GM12874 (cell line): ENCODE data around the gene RPS28.

ENCODE experiments used
- TF ChIP-seq, protein P1 (sequence below): IDR thresholded peaks from 2 replicates; pipeline ENCODE4 v1.5.1; 2011; ENCODE audit warnings: low read depth, mild to moderate bottlenecking, control low read depth, low read length, moderate library complexity; ENCODE audit not compliant: insufficient read depth

RPS28 gene

DNA sequence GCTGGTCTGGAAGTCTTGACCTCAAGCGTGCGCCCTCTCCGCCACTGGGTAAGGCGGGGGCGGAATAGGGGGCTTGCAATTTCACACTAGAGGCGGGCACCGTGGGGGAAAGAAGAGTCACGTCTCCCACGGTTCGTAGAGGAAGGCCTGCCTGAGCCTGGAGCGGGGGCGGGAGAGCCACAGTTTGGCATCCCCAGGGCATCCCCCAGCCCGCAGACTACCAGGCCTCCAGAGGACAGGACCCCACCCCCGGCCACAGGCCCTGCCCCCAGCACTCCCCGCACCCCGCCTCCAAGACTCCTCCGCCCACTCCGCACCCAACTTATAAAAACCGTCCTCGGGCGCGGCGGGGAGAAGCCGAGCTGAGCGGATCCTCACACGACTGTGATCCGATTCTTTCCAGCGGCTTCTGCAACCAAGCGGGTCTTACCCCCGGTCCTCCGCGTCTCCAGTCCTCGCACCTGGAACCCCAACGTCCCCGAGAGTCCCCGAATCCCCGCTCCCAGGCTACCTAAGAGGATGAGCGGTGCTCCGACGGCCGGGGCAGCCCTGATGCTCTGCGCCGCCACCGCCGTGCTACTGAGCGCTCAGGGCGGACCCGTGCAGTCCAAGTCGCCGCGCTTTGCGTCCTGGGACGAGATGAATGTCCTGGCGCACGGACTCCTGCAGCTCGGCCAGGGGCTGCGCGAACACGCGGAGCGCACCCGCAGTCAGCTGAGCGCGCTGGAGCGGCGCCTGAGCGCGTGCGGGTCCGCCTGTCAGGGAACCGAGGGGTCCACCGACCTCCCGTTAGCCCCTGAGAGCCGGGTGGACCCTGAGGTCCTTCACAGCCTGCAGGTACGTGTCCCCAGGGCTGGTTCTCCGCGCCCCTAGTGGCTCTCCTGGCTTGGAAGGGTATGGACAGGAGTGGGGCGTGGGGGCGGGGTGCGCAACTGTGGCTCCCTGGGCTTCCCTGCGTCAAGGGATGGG is 42.8 kb downstream of the RPS28 start, which contains the start of gene ANGPTL4:
TSS of gene ANGPTL4 (plus strand) at position 353 of the 969 bp plus-strand sequence. CDS start at position 520, 167 bp downstream.
- TF ChIP-seq, protein P1, sequence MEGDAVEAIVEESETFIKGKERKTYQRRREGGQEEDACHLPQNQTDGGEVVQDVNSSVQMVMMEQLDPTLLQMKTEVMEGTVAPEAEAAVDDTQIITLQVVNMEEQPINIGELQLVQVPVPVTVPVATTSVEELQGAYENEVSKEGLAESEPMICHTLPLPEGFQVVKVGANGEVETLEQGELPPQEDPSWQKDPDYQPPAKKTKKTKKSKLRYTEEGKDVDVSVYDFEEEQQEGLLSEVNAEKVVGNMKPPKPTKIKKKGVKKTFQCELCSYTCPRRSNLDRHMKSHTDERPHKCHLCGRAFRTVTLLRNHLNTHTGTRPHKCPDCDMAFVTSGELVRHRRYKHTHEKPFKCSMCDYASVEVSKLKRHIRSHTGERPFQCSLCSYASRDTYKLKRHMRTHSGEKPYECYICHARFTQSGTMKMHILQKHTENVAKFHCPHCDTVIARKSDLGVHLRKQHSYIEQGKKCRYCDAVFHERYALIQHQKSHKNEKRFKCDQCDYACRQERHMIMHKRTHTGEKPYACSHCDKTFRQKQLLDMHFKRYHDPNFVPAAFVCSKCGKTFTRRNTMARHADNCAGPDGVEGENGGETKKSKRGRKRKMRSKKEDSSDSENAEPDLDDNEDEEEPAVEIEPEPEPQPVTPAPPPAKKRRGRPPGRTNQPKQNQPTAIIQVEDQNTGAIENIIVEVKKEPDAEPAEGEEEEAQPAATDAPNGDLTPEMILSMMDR: no peak

DNA sequence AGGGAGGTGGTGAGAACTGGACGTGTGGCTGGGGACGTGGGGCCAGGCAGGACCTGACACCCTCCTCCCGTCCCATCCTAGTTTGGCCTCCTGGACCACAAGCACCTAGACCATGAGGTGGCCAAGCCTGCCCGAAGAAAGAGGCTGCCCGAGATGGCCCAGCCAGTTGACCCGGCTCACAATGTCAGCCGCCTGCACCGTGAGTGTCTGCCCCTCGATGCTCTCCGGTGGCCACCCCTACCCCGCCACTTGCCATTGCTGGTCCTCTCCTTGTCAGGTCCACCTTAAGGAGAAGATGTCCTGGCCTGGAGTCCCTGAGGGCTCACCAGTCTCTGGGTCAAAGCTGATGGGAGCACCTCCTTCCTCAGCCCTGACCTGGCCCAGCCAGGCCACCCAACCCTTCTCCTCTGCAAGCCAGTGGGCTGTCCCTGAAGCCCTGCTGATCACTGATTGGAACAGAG is 44.9 kb downstream of the RPS28 start:
- TF ChIP-seq, protein P1: no peak

DNA sequence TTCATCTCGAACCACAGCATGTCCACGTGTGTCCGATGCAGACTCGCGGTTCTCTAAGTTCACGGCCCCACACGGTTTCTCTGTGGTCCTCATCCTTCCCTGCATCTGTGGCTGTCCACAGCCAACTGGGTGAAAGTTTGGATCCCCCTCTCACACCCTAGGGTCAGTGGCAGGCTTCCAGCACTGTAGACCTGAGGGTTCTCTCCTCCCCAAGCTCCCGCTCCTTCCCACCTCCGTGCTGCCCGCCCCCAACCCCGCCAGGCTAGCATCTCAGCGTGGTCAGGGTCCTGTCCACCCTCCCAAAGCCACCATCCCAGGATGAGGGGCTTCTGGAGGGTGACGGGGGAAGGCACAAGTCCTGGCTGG is 45.6 kb downstream of the RPS28 start:
- TF ChIP-seq, protein P1: no peak

DNA sequence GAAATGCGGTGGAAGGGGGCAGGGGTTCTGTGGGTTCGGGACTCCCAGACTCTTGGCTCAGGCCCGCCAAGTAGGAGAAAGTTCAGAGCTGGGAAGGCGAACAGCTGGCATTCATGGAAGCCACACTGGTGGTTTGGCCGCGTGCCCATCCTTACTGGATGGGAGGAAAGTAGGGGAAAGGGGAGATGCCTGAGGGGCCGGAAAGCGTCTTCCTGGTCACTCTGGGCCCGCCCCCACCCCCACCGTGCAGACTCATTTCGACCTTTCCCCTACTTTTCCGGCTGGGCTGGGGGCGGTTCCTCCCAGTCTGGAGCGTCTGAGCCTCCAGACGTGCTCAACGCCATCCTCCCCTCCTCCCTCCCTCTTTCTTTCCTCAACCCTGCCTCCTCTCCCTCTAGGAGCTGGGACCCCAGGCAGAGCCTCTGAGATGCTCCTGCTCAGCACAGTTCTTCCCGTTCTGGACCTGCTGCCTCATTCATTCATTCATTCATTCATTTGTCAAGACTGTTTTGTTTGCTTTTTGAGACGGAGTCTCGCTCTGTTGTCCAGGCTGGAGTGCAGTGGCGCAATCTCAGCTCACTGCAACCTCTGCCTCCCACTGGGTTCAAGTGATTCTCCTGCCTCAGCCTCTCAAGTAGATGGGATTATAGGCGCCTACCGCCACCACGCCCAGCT is 46.2 kb downstream of the RPS28 start:
- TF ChIP-seq, protein P1: no peak

DNA sequence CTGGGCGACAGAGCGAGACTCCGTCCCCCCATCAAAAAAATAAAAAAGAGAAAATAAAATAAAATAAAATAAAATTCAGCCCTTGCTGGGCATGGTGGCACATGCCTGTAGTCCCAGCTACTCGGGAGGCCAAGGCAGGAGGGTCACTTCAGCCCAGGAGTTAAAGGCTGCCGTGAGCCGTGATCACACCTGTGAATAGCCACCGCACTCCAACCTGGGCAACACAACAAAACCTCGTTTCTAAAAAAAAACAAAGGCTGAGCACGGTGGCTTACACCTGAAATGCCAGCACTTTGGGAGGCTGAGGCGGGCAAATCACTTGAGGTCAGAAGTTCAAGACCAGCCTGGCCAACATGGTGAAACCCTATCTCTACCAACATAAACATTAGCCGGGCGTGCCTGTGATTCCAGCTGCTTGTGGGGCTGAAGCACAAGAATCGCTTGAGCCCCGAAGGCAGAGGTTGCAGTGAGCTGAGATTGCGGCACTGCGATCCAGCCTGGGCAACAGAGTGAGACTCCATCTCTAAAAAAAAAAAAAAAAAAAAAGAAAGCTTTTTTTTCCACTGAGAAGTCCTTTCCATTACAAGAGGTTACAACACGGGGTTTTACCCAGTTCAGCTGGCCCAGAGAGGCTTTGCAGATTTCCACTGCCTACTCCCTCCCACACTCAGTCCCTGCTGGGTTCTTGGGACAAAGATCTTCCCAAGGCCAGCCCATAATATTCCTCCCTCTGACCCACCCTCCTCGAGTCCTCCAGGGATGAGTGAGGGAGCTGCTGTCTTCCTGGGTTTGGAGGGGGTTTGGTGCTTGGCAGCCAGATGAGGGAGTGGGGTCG is 49.1 kb downstream of the RPS28 start:
- TF ChIP-seq, protein P1: no peak

DNA sequence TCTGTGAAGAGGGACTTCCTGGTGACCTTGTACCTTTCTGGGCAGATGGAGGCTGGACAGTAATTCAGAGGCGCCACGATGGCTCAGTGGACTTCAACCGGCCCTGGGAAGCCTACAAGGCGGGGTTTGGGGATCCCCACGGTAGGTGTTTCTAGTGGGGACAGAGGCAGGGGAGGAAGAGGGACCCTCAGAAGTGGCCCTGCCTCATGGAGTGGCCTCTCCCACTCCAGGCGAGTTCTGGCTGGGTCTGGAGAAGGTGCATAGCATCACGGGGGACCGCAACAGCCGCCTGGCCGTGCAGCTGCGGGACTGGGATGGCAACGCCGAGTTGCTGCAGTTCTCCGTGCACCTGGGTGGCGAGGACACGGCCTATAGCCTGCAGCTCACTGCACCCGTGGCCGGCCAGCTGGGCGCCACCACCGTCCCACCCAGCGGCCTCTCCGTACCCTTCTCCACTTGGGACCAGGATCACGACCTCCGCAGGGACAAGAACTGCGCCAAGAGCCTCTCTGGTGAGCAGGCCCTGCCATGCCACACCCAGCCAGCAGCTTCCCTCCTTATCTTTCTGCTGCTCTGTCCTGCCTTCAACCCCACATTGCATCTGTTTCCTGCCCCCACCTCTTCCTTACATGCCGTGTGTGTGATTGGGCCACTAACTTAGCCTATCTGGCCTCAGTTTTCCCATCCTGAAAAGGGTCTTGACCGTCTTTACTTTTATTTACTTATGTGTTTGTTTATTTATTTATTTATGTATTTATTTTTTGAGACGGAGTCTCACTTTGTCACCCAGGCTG is 49.9 kb downstream of the RPS28 start:
- TF ChIP-seq, protein P1: no peak
